Globus pallidus (tissue), 1 donor: ENCODE results near the gene GPX1.
A peak's percentile ranks its signal among the peaks of the same experiment; 100 is the strongest.
"Not testable (repeated sequence)": the region's sequence is repeated elsewhere in the genome, so short reads cannot be mapped to it uniquely, and the experiment has no call there.

Experiments used
- DNase-seq: peaks from one replicate; pipeline ENCODE4 v3.0.0-alpha.2; 2015; ENCODE audit warnings: low spot score

Gene GPX1

GRCh38 chr3:49358217-49358883 lies at the start of gene GPX1:
Gene GPX1 (minus strand): TSS chr3:49358353. CDS start chr3:49358278, 75 bp downstream.
- DNase-seq = peak; percentile 88

DNA sequence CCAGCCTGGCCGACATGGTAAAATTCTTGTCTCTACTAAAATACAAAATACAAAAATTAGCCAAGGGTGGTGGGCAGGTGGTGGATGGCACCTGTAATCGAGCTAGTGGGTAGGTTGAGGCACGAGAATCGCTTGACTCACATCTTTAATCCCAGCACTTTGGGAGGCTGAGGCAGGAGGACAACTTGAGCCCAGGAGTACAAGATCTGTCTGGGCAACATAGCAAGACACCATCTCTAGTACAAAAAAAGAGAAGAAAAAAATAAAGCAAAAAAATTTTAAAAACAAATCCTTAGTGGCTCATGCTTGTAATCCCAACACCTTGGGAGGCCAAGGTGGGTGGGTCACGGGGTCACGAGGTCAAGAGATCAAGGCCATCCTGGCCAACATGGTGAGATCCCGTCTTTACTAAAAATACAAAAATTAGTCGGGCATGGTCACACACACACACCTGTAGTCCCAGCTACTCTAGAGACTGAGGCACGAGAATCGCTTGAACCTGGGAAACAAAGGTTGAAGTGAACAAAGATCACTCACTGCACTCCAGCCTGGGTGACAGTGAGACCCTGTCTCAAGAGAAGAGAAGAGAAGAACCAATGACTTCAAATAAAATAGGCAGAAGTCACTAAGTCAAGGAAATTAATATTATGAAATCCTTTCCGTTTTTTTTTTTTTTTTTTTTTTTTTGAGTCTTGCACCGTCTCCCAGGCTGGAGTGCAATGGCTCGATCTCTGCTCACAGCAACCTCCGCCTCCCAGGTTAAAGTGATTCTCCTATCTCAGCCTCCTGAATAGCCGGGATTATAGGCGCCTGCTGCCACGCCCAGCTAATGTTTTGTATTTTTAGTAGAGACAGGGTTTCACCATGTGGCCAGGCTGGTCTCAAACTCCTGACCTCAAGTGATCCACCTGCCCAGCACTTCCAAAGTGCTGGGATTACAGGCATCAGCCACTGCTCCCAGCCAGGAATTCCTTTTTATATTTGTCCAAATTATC lies 48.7 kb upstream of the GPX1 start:
- DNase-seq = no peak

DNA sequence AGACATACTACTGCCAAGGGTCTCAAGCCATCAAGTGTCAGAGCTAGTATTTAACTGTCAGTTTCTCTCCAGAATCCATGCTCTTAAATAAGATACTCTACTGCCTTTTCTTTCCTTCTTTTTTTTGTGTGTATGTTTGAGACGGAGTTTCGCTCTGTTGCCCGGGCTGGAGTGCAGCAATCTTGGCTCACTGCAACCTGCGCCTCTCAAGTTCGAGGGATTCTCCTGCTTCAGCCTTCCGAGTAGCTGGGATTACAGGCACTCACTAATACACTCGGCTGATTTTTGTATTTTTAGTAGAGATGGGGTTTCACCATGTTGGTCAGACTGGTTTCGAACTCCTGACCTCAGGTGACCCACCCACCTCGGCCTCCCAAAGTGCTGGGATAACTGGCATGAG lies 47.4 kb upstream of the GPX1 start:
- DNase-seq = not testable (repeated sequence)

DNA sequence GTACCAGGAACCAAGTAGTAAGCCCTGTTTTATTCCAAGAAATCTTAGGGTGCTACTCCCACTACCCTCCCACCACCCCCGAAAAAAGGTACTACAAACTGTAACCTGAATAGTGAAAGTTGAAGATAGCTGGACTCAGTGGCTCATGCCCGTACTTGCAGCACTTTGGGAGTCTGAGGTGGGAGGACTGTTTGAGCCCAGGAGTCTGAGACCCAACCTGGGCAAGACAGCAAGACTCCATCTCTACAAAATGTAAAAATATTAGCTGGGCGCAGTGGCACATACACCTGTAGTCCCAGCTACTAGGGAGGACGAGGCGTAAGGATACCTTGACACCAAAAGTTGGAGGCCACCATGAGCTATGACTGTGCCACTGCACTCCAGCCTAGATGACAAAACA lies 45.7 kb upstream of the GPX1 start:
- no peak for DNase-seq

- DNase-seq = no peak
These were observed 43.6 kb upstream of the GPX1 start for GRCh38 chr3:49401766-49402165.

DNA sequence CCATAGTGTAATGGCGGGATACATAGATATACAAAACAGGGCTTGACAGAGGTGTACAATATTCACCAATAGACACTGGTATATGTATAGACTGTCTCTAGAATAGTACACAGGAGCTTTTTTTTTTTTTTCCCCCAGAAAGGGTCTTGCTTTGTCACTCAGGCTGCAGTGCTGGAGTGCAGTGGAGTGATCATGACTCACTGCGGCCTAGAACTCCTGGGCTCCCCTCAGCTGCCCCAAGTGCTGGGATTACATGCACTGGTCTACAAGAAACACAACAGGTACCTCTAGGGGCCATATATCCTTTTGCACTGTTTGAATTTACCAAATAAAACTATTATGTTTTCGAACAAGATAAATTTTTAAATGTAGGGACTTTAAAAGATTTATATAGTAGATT lies 41.3 kb upstream of the GPX1 start:
- no peak for DNase-seq

GRCh38 chr3:49397470-49397869 lies 39.3 kb upstream of the GPX1 start:
- no peak for DNase-seq

GRCh38 chr3:49391310-49391709 lies 33.2 kb upstream of the GPX1 start:
- DNase-seq = not testable (repeated sequence)

GRCh38 chr3:49389297-49389696 lies 31.1 kb upstream of the GPX1 start:
- DNase-seq = no peak

DNA sequence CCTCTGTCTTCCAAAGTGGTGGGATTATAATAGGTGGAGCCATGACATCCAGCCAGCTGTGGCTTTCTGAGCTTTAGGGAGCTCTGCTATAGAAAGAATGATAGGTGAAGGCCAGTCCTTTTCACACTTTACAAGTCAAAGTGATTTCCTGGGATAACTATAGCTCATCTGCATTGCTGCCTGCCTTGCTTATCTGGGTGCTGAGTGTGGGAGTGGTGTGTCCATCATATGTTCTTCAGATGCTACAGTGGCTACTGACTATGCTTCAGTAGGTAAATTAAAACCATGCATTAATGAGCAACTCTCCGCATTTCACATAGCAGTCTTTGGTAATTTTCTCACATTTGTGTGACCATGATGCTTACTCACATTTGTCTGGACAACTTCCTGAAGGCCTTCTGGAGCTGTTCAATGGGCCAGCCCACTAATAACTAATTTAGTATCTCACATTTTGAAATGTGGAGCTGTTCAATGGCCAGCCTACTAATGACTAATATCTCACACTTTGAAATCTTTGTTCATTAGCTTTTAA lies 30.2 kb upstream of the GPX1 start:
- no peak for DNase-seq

DNA sequence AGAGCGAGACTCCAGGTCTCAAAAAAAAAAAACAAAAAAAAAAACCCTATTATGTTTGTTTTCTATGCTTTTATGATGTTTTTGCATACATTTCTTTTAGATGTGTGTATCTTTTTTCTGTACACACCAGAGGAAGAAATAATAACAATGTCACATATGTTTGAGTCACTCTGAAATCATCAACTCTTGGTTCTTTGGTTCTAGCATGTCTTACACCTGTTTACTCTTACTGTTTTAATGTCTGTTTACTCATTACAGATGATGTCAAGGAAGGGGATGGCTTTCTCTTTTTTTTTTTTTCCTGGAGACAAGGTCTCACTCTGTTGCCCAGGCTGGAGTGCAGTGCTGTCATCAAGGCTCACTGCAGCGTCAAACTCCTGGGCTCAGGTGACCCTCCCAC lies 29.6 kb upstream of the GPX1 start:
- no peak for DNase-seq

- no peak for DNase-seq
These were observed 28.1 kb upstream of the GPX1 start for GRCh38 chr3:49386056-49386756.

- DNase-seq = no peak
These were observed 27.5 kb upstream of the GPX1 start for GRCh38 chr3:49385617-49386016.

- DNase-seq = no peak
These were observed 25.2 kb upstream of the GPX1 start for GRCh38 chr3:49383387-49383786.

GRCh38 chr3:49378249-49378895 lies 20.2 kb upstream of the GPX1 start:
- DNase-seq = no peak

DNA sequence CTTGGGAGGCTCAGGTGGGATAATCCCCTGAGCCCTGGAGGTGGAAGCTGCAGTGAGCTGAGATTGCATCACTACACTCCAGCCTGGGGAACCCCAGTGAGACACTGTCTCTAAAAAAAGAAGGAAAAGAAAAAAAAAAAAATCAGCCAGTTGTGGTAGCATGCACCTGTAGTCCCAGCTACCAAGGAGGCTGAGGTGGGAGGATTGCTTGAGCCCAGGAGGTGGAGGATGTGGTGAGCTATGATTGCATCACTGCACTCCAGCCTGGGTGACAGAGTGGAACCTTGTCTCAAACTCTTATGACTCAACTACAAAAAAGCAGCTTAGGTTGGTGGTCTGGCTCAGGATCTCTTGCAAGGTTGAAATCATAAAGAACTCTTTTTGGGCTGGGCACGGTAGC lies 19.3 kb upstream of the GPX1 start:
- DNase-seq = no peak

GRCh38 chr3:49371946-49372345 lies 13.8 kb upstream of the GPX1 start:
- no peak for DNase-seq

DNA sequence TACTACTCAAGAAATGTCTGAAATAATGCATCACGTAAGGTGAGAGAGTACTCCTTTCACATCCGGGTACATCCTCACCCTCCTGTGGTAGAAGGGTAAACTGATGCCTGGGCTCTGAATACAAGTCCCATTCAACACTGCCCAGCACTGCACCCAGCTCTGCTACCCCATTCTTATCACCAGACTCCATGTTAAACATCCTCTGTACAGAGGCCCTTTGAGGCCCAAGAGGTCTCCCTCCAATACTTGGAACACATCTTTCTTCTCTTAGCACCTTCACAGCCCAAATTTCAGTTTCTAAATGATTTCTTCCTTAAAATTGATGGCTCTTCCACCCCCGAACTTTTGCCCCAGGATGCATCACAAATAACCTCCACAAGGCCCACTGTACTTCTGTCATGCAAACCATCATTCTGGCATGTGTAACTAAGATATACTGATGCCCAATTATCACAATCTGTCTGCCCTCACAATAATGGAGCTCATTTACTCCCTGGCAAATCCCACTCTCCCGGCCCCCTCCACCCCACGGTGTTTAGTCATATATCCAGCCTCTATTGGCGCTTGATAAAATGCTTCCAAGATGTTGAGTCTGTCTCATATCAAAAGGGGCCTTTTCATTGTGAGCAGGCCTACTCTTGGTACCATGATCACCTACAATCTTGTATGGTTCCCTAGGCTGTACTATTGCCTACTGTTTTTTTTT lies 12.6 kb upstream of the GPX1 start:
- DNase-seq = no peak

DNA sequence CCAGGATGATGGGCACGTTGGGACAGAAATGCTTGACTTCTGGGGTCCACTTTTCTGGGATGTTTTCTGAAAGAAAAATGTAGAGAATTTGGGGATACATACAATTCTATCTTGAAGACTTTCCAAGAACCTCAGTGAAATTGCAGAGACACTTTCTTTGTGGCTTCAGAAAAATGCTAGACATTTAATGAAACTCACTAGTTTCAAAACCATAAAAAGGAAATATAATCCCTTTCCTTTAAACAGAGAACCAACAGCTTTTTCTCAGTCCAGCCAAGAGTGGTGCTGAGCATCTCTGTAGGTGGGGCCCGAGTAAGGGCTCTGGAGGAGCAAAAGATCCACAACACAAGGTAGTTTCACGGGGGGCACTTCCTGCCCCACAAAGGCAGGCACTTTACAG lies 4.4 kb upstream of the GPX1 start:
- no peak for DNase-seq

DNA sequence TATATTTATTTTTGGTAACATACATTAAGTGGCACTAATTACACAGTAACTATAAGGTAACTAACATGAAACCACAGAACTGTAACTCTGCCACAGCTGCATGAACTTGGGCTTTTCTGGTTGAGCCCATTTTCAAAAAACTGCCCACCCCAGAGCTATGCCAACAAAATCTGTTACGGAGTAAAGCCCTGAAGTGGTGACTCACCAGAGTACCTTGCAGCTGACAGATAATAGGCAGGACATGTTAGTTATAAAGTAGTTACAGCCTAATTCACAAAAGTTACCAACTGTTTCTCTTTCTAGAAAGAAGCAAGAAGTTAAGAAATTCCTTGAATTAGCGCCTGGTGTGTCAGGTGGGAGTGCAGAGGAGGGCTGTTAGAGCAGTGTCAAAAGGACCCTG lies 1.5 kb upstream of the GPX1 start:
- no peak for DNase-seq

DNA sequence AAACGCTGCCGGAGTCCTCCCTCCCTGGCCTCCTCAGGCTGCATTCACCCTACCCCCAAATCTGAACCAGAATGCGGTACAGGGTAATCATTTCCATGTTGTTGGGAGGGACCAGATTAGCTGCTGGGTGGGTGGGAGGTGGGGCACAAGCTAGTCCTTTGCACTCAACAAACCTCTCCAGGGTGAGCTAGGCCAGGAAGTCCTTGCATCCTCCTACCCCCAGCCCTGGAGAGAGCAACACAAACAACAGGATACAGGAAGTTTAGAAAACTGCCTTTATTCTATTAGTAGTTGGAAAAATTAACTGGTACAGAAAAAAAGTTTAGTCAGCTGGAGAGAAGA lies 702 bp upstream of the GPX1 start:
- DNase-seq = no peak
